OCI-LY7 (cell line): ENCODE measurements around the gene DYDC1. TPM values are rescaled to one million over a fixed set of nuclear protein-coding genes. Genes with fewer than 3 reads are reported as not detected.

Source experiments
- BruUV-seq: library from RNA; stranded (reverse); fragments of 400-500 nt; replicated peaks from 2 replicates; lab custom pipeline; 2021; lab: Mats Ljungman, UMichigan
- CTCF ChIA-PET: fragments of 300-600 bp; sonication (Branson Sonifier 250); formaldehyde crosslinking; loops from one replicate; lab custom pipeline; 2022; ENCODE audit warnings: antibody characterized with exemption; ENCODE audit not compliant: unreplicated experiment; lab: Charles Lee
- POLR2A ChIA-PET: fragments of 300-600 bp; sonication (Branson Sonifier 250); formaldehyde crosslinking; loops from one replicate; lab custom pipeline; 2022; ENCODE audit warnings: antibody characterized with exemption; lab: Charles Lee
- DNase-seq: peaks from one replicate; pipeline ENCODE4 v3.0.0-alpha.2; 2015; ENCODE audit warnings: low spot score
- H2AFZ ChIP-seq: fragments of 200-600 bp; sonication (generic), shearing (Covaris generic); 2 replicates; pipeline ENCODE4 v1.6.1; 2014; ENCODE audit warnings: mild to moderate bottlenecking, antibody characterized with exemption, low read length, moderate library complexity
- H3K27ac ChIP-seq: fragments of 200-600 bp; sonication (generic); 2 replicates; pipeline ENCODE4 v1.5.1; 2014; ENCODE audit warnings: mixed run types, low read depth, mild to moderate bottlenecking, moderate library complexity, low read length, inconsistent platforms; ENCODE audit not compliant: poor library complexity, severe bottlenecking
- H3K36me3 ChIP-seq: fragments of 200-600 bp; sonication (generic); 2 replicates; pipeline ENCODE4 v1.6.1; 2014; ENCODE audit warnings: mild to moderate bottlenecking, antibody characterized with exemption, low read length, moderate library complexity, mixed read lengths; ENCODE audit not compliant: insufficient read depth
- H3K4me1 ChIP-seq: fragments of 200-600 bp; sonication (generic); 2 replicates; pipeline ENCODE4 v1.5.1; 2014; ENCODE audit warnings: mild to moderate bottlenecking, low read length; ENCODE audit not compliant: insufficient read depth, poor library complexity, severe bottlenecking
- H3K4me2 ChIP-seq: fragments of 200-600 bp; sonication (generic); 2 replicates; pipeline ENCODE4 v1.6.1; 2014; ENCODE audit warnings: mild to moderate bottlenecking, low read length
- H3K4me3 ChIP-seq: fragments of 200-600 bp; sonication (generic); 2 replicates; pipeline ENCODE4 v1.5.1; 2014; ENCODE audit warnings: mild to moderate bottlenecking, low read depth, low read length; ENCODE audit not compliant: poor library complexity, severe bottlenecking
- H3K79me2 ChIP-seq: fragments of 200-600 bp; sonication (generic); 2 replicates; pipeline ENCODE4 v1.6.1; 2016; ENCODE audit warnings: low read depth, mild to moderate bottlenecking, low read length, moderate library complexity, mixed read lengths; ENCODE audit not compliant: insufficient read depth
- H3K9me2 ChIP-seq: fragments of 200-600 bp; sonication (generic); 2 replicates; pipeline ENCODE4 v1.6.1; 2016; ENCODE audit warnings: mild to moderate bottlenecking, low read length, mixed read lengths; ENCODE audit not compliant: insufficient read depth
- H3K9me3 ChIP-seq: fragments of 200-600 bp; sonication (generic); 2 replicates; pipeline ENCODE4 v1.6.1; 2014; ENCODE audit warnings: mild to moderate bottlenecking, mixed run types, low read length, mixed read lengths
- H4K20me1 ChIP-seq: fragments of 200-600 bp; sonication (generic); 2 replicates; pipeline ENCODE4 v1.6.1; 2014; ENCODE audit warnings: mild to moderate bottlenecking, antibody characterized with exemption, low read length, moderate library complexity, mixed read lengths; ENCODE audit not compliant: insufficient read depth
- CTCF ChIP-seq: fragments of 200-600 bp; sonication (generic); conservative IDR thresholded peaks from 2 replicates; pipeline ENCODE4 v1.5.1; 2014; ENCODE audit warnings: mild to moderate bottlenecking, antibody characterized with exemption, low read length, moderate library complexity, mixed read lengths
- EZH2phosphoT487 ChIP-seq: fragments of 200-600 bp; sonication (generic); IDR thresholded peaks from 2 replicates; pipeline ENCODE4 v1.6.1; 2018; ENCODE audit warnings: low read depth, borderline replicate concordance, mild to moderate bottlenecking, mixed run types, antibody characterized with exemption, low read length, moderate library complexity, mixed read lengths
- intact Hi-C: fragments of 100-400 bp; cut with micrococcal nuclease; formaldehyde crosslinking; loops from one replicate; pipeline ENCODE4 v1.10.0; 2022; ENCODE audit not compliant: unreplicated experiment
- total RNA-seq, 2 experiments: library from RNA; depleted of rRNA in 1 of 2; stranded (reverse); fragments of >200 nt in 1 of 2; shearing (Covaris generic) in 1 of 2; gene quantifications; 2 replicates each; pipeline ENCODE4 v1.2.3, GENCODE V29; 2014 to 2022

The DYDC1 gene
- total RNA-seq, 2 experiments from 2014 or later: not detected

GRCh38 chr10:80323311-80323710 lies 33.2 kb downstream of the DYDC1 start:
- CTCF ChIA-PET: no interaction called here
- Histone ChIP-seq H3K4me3 (no peak overlapping the region), H3K27ac (no peak overlapping the region), H3K36me3 (no peaks in the 10 kb centered on the region), H3K9me2 (no peaks in the 10 kb centered on the region), H4K20me1 (no peaks in the 10 kb centered on the region), H3K4me2 (no peak overlapping the region), H3K79me2 (no peaks in the 10 kb centered on the region), H2AFZ (no peak overlapping the region), H3K9me3 (no peaks in the 10 kb centered on the region), H3K4me1 (no peaks in the 10 kb centered on the region)
- intact Hi-C loops: no loop called here
- BruUV-seq: no TSS peak
- no peak for DNase-seq
- TF ChIP-seq EZH2phosphoT487: no peak
- no peak for TF ChIP-seq CTCF
- POLR2A ChIA-PET: no interaction called here

GRCh38 chr10:80322711-80323110 lies 33.8 kb downstream of the DYDC1 start:
- H3K36me3 ChIP-seq: no peaks in the 10 kb centered on the region
- ChIA-PET POLR2A (interaction anchor here (0.7 kb wide), 1 partner anchor 207 kb away, joined by 4 read pairs; no protein-coding TSS in a partner anchor), CTCF (no interaction called here)
- intact Hi-C loops: no loop called here
- no TSS peak for BruUV-seq
- H3K79me2 ChIP-seq: no peaks in the 10 kb centered on the region
- H3K9me2 ChIP-seq: no peaks in the 10 kb centered on the region
- H3K4me3 ChIP-seq: no peak overlapping the region
- H3K9me3 ChIP-seq: no peaks in the 10 kb centered on the region
- no peak for TF ChIP-seq EZH2phosphoT487
- TF ChIP-seq CTCF: no peak
- H2AFZ ChIP-seq: no peak overlapping the region
- H3K4me2 ChIP-seq: no peak overlapping the region
- H3K27ac ChIP-seq: no peak overlapping the region
- no peaks in the 10 kb centered on the region for H3K4me1 ChIP-seq
- H4K20me1 ChIP-seq: no peaks in the 10 kb centered on the region
- DNase-seq: no peak

GRCh38 chr10:80322158-80322557 lies 34.4 kb downstream of the DYDC1 start:
- intact Hi-C loops: no loop called here
- Histone ChIP-seq H3K4me1 (no peaks in the 10 kb centered on the region), H3K4me2 (no peak overlapping the region), H3K36me3 (no peaks in the 10 kb centered on the region), H4K20me1 (no peaks in the 10 kb centered on the region), H3K9me3 (no peaks in the 10 kb centered on the region), H3K27ac (no peak overlapping the region), H3K4me3 (no peak overlapping the region), H2AFZ (no peak overlapping the region), H3K9me2 (no peaks in the 10 kb centered on the region), H3K79me2 (no peaks in the 10 kb centered on the region)
- no TSS peak for BruUV-seq
- TF ChIP-seq EZH2phosphoT487 (no peak), CTCF (no peak)
- no peak for DNase-seq
- ChIA-PET POLR2A (interaction anchor here (0.7 kb wide), 1 partner anchor 206 kb away, joined by 4 read pairs; no protein-coding TSS in a partner anchor), CTCF (no interaction called here)
